HG02870 (cell line): ENCODE data around the gene HEMK1.

Source experiments
- ATAC-seq: cut with Tn5 transposase; IDR thresholded peaks from one replicate; pipeline ENCODE4 v1.9.1; 2021; ENCODE audit warnings: mild to moderate bottlenecking, moderate library complexity; ENCODE audit not compliant: unreplicated experiment

The HEMK1 gene, protein sequence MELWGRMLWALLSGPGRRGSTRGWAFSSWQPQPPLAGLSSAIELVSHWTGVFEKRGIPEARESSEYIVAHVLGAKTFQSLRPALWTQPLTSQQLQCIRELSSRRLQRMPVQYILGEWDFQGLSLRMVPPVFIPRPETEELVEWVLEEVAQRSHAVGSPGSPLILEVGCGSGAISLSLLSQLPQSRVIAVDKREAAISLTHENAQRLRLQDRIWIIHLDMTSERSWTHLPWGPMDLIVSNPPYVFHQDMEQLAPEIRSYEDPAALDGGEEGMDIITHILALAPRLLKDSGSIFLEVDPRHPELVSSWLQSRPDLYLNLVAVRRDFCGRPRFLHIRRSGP

DNA sequence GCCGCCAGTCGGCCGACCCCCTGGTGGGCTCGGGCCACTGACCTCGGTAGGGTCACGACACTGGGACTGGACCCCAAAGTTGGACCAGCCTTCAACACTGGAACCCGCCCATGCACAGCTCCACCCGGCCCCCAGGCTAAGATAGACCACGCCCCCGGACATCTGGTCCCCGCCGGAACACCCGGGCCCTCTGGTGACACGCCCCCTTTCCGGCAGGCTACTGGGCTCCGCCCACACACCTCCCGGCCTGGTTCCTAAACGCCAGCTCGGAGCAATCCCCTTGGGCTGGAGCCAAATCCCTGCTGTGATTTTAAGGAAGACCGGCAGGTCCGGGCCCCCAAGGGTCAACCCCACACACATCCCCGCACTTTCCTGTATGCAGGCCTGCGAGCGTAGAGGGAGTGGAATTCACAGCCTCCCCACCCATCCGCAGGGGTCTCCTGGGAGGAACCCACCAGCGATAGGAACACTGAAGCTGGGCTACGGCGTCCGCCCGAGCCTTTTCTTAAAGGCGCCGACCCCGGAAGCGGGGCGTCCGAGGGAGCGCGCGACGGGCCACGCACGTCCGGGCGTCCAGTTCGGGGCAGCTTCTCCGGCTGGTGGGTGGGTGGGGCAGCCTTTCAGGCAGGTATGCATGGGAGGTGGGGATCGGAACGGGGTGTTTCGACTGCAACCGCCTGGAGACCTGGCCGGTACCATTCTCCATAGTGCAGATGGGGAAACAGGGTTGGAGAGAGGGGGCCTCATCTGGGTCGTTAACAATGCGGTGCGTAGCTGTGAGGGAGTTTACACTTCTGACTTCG, at the start of gene HEMK1:
Gene HEMK1, plus strand, starts transcription at position 576 of the 803 bp plus-strand sequence. CDS start 1,583 bp downstream, outside the sequence.
- peak; percentile 62 for ATAC-seq

DNA sequence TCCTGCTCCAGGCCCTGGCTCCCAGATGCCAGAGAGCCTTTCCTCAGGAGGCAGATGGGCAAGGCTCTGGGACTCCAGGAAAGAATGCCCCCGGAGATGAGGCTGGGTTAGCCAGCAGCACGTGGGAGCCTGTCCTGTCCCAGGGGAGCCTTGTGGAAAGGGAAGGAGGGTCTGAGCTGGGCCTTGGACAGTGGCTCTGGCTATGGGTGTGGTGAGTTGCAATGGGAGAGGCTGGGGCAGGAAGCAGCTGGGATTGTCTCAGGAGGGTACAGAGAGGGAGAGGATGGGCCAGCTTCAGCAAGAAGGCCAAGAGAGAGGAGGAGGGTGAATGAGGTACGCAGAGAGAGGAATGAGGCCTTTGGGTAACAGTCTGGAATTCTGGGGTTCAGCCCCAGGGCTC, 48.5 kb upstream of the HEMK1 start:
- ATAC-seq = no peak

DNA sequence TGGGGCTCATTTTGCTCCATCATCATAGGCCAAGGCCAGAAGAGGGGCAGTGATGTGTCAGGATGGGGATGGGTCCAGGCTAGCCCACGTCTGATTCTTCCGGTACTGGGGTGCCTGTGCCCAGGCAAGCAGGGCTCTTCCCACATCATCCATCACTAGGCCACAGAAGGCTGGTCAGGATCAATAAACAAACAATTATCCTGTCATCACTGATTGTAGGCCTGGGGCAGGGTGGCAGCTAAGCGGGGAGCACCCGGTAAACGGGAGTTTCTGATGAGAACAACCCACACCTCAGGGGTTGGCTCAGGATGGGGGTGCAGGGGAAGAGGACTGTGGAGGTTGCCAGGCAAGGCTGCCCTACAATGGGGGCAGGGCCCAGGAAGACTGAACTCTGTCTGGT, 47.8 kb upstream of the HEMK1 start:
- ATAC-seq = no peak

DNA sequence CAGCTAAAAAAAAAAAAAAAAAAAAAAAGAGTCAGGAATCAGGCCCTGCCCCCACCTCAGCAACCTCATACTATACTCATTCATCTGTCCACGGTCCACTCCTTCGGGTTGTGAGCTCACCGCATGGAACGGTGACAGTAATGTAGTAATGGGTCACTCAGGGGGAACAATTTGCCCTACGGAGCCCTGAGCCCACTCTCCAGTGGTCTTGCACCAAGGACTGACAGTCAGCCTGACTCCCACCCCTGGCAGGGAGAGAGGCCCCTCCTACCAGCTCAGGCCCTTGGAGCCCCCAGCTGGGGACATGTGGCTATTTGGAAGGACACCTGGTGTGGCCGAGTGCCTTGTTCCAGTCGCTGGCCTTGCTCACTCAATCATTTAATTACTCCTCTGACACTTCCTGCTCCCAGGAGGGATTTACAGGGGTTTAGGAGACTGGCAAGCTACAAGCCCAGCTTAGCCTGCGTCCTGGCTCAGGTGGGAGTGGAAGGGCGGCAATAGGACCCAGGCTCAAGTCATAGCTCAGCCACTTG, 46.0 kb upstream of the HEMK1 start:
- ATAC-seq = no peak

DNA sequence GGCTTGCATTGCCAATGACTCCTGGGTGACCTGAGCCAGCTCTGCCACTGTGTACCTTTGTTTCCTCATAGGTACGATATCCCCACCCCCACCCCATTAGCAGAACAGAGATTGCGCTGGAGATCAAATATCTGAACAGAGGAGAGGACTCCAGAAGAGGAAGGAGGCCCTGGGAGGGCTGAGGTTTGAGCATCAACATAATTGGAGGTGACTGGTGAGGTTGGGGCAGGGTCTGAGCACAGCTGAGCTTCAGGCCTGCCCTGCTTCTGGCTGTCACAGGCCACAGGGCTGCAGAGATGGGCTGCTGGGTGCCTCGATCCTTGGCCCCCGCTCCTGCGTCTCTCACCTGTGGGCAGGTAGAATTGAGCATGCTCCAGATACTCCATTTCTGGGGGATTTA, 44.6 kb upstream of the HEMK1 start:
- ATAC-seq = no peak

DNA sequence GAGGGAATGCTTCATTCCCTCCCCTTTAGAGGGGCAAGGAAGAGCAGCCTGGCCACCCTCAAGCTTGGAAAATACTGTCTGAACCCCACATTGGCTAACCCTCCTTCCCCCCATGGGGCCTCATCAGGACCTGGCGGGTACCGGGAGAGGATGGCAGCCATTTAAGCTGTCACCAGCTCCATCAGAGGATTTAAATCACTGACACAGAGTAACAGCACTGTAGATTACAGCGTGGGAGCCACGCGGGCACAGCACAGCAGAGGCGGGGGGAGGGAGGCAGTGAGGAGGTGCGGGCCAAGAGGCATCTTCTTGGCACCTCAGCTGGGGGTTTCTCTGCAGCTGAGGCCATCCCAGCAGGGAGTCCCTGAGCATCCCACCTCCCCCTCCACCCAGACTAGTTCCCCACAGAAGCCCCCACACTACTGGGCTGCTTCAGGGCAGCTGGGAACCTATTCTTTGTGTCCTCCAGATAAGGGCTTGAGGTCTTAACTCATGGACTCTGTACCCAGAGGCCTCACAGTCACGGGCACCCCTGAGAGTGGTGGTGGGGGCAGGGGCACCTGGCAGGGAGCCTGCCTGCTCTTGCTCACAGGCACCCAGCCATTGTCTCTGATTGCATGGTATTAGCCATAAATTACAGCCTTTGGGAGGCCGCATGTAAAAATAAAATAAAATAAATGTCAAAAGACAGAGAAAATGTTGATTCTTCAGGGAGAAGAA, 44.0 kb upstream of the HEMK1 start:
- ATAC-seq = no peak

DNA sequence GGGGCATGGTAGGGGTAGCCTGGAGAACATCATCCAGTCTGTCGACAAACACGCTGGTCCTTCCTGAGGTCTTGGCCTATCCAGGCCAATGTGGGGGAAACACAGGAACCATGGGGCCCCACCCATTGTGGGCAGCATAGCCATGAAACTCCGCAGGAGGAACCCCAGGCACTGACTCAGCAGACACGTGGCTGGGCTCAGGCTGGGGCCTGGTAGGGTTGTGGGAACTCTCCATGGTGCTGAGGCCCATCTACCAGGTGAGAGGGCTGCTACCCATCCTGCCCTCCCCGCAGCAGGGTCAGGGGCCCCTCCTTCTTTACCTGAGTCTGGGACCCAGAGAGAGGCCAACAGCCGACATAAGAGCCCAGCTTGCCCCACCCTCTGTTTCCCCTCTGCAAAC, 43.3 kb upstream of the HEMK1 start:
- ATAC-seq = no peak

DNA sequence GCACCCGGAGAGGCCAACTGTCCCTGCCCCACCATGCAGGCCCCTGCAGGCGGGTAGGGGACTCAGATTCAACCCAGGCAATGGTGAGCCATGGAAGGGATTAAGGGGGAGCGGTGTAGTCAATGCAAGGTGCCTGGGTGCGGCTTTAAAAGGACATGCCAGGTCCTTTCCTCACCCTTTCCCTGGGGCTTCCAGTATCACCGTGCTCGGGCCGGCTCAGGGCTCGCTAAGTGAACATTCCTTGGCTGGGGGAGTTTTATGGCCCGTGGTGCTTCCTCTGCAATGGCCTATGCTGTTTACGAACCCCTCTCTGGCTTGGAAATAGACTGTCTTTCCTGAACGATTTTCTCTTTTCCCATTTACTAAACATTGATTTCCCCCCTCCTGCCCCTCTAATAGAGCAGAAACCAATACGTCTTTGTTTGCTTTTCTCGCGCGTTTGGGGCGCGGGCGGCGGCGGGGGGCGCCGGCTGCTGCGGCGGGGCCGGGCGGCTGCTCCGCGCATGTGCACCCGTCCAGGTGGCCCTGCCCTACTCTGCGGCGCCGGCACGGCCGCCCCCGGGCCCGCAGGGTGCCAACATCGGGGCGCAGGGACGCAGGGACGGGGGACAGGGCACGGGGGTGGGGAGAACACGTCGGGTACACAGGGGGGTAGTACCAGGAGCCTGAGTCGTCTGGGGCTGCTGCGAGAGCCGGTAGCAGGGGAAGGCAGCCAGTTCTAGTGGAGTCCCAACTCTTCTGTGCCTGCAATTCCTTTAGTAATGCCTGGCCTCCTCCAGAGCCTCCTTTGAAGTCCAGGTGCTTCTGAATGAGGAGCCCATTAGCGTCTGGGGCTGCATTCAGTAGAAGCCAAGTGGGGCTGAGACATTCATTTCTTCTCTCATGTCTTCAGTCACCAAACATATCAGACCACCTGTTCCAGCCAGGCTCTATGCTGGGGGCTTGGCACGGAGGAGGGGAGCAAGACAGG, 39.0 kb upstream of the HEMK1 start:
- ATAC-seq = no peak

DNA sequence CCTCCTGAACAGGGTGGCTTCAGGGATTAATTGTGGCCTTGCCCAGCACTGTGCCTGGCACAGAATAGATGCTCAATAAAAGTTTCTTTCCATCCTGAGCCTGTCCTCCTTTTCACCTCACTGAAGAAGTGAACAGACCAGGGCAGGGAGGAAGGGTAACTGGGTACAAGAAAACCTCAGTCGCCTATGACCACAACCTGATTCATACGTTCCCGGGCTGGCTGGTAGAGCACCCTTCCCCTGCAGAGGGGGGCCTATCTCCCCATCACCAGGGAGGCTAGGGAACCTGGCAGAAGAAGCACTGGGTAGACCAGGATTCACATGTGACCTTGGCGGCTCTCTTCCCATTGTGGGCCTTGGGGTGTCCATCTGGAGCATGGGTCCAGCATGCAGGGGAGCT, 38.1 kb upstream of the HEMK1 start:
- ATAC-seq = no peak

DNA sequence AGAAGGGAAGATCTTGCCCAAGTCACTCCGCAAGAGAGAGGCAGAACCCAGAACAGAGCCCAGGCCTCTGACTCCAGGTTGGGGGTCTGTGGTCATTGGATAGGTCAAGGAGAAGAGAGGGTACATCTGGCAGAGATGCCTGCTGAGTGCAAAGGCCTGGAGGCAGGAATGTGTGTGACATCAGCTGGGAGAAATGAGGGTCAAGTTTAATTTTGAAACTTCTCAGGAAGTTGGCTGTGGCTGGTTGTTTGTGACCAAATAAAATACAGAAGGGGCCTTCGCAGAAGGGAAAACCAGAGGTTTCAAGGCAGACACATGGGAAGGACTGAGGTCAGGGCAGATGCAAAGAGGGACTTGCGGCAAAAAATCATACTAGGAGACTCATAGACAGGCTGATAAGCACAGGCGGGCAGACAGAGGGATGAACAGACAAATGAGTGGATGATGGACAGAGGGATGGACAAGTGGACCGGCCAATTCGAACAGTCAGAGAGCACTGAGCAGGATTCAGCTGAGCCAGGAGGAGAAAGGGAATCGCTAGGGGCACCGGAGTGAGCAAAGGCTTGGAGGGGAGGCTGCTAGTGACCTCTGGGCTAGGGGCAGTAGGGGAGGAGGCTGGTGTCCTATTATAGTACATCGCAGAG, 37.1 kb upstream of the HEMK1 start:
- no peak for ATAC-seq

DNA sequence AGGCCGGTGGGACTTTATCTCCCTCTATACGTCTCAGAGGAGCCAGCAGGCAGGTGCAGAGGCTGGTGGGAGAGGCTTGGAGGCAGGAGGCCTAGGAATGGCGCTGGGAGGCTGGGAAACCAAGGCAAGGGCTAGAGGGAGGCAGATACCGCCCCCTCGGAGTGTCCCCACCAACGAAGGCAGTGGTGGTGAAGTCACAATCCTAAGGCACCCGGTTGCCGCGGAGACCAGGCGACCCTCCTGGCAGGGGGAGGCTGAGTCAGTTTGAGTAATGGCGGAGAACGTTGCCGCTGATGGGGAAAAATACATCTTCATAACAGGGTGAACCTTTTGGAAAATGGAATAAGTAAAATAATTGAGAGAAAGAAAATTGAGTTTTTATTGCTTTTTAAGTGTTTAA, 36.0 kb upstream of the HEMK1 start:
- ATAC-seq = no peak

DNA sequence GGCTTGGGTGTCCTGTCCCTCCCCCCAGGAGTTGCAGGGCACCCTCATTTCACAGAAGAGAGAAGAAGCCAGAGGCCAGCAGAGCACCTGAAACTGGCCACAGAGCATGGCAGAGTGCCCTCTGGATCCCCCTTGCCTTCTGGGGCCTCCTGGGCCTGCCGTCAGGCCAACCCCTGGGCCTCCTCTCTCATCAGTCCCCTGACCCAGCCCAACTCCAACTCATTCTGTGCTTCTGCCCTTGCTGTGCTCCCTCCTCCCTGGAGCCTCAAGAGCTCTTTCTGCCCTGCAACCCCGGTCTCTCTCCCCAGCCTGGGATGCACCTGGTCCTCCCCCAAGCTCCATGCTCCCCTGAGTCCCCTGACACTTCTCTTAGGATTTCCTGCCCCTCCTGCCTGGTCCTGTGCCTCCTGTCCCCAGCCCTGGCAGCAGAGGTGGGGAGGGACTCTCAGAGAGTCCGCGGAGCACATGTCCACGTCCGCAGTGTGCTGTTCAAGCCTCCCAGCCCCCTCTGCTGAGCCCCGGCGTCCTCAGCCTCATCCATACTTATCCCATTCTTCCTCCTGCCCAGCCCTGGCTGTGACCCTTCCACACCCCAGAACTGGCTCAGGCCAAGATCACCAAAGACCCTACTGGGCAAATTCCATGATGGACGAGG, 35.4 kb upstream of the HEMK1 start:
- no peak for ATAC-seq

DNA sequence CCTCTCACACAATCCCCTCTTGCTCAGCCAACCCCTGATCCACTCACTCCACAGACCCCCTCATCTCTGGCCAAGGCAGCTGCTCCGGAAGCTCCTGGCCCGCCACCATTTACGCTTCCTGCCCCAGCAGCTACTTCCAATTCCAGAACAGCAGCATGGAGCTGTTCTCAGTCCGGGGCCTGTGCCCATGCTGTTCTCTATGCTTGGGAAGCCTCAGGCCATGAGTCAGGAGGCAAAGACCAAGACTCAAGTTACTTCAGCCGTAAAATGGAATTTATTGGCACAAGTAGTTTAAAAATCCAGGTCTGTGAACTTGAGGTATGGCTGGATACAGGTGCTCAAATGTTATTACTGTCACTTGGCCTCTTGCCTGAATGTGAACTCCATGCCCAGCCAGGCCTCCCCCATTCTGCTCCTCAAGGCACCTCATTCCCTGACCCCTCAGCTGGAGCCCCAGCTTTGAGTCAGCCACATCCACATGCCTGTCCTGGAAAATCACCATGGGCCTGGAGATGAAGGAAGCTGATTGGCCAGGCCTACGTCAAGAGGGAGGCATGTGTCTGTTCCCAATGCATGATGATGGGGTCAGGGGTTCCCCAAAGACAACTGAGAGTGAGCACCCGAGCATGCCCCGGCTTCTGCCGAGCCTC, 34.5 kb upstream of the HEMK1 start:
- ATAC-seq = no peak

DNA sequence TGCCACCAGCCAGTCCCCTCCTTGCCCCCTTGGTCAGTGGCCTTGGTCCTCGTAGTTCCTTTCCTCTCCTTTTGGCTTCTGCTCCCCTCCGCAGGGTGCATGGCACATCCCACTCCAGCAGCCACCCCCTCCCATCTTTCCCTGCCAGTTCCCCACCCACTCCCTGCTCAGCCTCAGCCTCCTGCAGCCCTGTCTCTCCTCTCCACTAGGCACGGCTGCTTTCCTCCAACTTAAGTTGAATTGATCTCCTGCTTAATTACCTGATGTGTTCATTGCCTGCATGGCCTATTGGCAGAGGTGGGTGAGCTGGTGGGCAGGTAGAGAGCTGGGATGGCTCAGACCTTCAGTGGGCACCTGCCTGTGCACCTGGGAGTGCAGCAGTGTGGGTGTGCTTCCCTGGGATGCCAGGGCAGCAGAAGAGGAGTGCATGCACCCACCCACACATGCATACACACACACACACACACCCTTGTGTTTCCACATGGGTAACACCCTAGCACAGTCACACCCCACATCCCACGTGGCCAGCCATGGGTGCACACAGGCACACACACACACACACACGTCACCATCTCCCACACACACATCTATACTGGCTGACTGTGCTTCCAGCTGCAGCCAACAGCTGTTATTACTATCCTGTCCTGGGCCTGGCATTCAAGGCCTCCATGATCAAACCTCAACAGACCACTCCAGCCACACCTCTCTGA, 32.7 kb upstream of the HEMK1 start:
- no peak for ATAC-seq

DNA sequence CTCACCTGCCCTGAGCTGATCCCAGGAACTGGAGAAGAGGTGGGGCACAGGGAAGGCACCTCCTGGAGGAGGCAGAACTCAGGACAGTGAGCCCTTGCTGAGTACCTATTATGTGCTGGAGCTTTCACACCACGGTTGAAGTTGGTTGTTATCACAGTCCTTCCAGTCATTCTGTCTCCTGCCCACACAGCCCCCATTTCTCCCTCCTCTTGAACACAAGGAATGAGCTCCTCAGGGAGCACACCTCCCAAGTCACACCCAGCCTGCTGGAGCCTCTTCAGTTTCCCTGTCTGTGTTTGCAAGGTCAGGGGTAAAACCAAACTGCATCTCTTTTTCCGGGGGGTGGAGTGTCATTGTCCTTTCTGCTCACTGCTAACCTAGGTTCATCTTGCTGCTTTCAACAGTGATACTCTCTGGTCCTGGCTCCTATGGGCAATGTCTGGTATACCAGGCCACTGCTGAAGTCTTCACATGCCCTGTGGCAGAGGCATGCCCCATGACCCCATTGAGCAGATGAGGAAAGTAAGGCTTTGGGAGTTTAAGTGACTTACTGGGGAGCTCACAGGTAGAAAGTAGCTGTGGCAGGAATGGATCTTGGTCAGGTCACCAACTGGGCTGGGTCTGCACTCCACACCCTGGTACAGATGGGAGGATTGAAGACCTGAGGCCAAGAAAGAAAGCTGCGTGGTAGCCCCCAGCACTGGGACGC, 31.7 kb upstream of the HEMK1 start:
- ATAC-seq = no peak

DNA sequence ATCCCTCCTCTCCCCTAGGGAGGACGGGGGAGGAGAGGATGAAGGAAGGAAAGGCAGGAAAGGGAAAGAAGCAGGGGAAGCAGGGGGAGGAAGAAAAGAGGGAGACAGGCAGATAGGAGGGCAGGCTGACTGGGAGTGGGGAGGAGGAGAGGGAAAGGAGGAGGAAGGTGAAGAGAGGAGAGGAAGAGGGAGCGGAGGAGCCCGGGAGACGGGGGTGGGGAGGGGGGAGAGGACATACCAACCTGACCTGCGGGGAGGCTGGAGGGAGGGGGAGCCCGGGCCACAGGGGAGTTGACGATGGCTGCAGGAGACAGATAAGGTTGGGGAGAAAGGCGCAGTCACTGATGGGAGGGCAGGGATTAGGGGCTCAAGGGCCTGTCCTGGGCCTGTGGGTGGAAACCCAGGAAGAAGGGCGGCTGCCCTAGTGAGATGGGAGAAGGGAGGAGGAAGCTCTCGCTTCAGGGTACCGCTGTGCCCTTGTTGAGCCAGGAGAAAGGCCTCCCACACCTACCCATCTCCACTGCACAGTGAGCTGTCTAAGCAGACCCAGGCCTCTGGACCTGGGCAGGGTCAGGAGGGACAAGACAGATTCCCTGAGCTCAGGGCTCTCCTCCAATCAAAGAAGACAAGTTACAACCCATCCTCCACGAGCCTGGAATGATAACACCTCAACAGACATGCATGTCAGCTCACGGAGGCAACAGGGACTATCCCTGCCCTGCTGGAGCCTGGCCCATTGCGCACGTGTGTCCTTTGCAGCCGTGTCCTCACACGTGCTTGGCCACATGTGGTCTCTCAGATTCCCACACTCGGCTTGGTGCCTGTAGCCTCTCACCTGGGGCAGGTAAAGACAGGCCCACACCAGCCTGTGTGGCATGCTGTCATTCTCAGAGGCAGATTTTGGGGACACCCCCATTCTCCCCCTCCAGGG, 29.7 kb upstream of the HEMK1 start:
- ATAC-seq = no peak
